Fibroblast of skin of abdomen (primary cell): Measurements from ENCODE around the gene CAT. TPM values are rescaled to one million over a fixed set of nuclear protein-coding genes. Genes with fewer than 3 reads are reported as not detected.

Experiments
- DNase-seq: peaks from one replicate; pipeline ENCODE4 v3.0.0-alpha.2; 2013
- polyA plus RNA-seq, 2 experiments: library from polyadenylated mRNA; unstranded; fragments of 120-200 nt; gene quantifications; one replicate each; pipeline ENCODE4 v1.2.1, GENCODE V29; 2013; ENCODE audit not compliant: insufficient read length in 2 of 2

CAT gene
- polyA plus RNA-seq (2013, experiment 1 of 2; ENCODE audit: insufficient read length), result 36.8 TPM
- polyA plus RNA-seq (2013, experiment 2 of 2; ENCODE audit: insufficient read length), result 37.7 TPM

DNA sequence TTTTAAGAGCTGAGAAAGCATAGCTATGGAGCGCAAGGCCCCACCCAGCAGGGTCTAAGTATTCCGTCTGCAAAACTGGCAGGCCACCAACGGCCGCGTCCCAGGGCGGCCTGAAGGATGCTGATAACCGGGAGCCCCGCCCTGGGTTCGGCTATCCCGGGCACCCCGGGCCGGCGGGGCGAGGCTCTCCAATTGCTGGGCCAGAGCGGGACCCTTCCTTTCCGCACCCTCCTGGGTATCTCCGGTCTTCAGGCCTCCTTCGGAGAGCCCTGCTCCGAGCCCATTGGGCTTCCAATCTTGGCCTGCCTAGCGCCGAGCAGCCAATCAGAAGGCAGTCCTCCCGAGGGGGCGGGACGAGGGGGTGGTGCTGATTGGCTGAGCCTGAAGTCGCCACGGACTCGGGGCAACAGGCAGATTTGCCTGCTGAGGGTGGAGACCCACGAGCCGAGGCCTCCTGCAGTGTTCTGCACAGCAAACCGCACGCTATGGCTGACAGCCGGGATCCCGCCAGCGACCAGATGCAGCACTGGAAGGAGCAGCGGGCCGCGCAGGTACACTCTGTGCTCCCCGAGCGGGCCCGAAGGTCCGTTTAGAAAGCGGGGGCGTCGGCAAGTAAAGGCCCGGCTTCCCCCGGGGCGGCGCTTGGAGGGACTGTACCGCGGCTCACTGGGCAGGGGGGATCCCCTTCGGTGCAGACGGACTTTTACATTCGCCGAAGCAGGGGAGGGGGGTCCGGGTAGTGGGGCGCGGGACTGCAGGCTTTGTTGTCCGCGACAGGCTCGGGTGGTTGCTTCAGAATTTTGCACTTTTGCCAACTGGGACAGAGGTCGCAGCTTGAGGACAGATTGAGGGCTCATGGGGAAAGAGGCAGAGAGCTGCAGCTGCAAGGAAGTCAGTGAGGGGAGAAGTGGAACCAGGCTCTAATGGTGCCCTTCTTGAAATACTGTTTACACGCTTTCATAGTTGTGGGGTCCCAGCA lies at the start of gene CAT:
CAT (plus strand) TSS at position 406 of the 979 bp plus-strand sequence; CDS start at position 486, 80 bp downstream.
- peak; percentile 98 for DNase-seq

DNA sequence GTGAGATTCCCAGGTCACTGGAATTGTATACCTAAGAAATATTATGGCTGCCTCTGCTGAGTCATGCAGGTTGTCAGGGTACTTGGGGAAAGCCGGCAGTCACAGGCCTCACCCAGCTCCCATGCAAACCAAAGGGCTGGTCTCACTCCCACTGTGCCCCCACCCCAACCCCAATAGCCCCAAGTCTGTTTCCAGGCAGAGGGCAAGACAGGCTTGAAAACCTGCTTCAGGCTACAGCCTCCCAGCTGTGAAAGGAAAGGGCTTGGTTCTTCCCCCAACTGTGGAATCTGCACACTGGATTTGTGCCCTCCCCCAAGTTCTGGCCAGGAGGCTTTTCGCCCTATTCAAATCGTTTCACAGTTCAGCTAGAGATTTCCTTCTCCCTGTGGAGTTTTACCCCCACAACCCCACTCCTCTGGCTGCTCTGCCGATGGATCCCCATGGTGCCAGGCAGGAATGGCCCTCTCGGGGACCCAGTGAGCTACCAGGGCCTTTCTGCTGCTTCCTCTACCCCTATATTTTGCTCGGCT lies 43.9 kb upstream of the CAT start:
- no peak for DNase-seq

DNA sequence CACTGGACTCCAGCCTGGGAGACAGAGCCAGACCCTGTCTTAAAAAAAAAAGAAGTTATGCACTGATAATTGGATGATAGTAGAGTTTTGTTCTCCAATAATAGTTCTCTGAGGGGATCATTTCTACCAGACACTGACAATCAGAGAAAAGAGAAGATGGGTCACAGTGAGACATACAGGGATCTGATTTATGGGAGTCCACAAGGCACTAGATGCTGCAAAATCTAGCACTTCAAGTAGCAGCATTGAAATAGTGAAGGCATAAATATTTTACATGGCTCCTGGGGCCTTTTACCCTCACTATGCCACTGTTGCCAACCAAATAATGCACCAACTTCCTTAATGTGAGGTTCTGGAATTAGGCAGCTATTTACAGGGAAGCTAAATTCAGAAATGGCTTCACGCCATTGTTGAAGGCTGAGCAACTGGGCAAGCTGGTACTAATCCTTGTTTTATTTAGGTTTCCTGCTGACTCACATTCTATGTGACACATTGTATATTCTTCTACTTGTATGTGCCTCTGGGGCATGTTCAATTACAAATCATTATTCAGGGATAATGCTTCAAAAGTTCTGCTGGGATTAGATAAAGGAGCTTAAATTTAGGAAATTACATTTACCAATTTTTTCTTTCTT lies 42.7 kb upstream of the CAT start:
- DNase-seq, result peak; percentile 35

DNA sequence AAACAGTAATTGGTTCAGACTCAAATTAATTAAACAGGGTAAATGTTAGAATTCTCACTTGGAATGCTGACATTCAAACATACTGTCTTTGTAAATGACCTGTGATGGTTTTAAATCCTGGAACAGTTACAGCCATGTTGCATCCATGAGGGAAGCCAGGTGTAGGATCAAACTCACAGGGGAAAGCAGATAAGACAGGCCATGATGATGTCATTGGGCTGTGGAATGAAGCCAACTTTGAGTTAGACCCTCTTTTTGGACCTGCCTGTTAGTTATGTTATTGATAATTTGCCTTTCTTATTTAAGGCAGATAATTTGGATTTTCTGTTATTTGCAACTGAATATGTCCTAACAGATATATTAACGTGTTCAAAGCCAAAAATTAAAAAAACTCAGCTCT lies 41.6 kb upstream of the CAT start:
- DNase-seq, result no peak

DNA sequence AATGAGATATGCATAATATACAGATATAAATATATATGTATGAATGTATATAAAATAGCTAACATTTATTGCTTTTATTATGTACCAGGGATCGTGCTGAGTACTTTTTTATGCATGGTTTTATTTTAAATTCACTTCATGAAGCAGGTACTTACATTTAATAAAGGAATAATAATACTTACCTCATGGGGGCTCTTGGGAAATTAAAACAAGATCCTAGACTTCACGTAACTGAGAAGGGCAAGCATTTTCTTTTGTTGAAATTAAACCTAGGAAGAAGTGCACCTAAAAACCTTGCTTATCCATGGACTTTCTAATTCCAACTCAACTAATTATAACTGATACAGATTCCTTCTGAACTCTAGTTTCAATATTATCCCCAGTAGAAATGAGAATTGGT lies 40.9 kb upstream of the CAT start:
- DNase-seq, result no peak

DNA sequence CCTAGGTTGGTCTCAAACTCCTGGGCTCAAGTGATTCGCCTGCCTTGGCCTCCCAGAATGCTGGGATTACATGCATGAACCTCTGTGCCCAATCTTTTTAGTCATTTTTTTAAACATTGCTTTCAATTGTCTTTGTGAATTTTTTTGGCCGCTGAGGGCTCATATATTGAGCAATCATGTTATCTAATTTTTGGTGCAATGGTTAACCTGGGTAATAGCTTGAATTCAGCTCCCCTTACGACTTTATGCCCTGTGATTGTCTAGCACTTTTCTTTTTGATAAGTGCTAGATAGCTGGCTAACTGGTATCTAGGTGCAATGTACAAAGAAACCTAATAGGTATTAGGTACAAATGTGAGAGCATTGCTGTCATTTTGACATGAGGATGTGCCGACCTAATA lies 35.3 kb upstream of the CAT start:
- no peak for DNase-seq

DNA sequence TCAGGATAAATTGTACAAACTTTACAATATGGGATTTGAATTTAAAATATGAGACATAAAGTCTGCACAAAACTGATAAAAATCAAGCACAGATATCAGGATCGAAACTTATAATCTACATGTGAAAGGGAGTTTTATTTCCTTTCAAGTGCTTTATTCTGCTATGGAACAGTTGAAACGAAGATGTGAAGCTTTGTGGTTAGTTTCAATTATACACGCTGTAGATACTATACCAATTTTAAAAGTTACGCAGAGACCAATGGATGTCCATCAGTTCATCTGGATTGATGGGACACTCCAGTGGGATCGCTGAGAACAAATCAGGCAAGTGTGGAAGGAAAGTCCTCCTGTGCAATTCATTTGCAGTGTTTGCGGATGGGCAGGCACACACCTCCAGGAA lies 34.5 kb upstream of the CAT start:
- DNase-seq, result no peak

DNA sequence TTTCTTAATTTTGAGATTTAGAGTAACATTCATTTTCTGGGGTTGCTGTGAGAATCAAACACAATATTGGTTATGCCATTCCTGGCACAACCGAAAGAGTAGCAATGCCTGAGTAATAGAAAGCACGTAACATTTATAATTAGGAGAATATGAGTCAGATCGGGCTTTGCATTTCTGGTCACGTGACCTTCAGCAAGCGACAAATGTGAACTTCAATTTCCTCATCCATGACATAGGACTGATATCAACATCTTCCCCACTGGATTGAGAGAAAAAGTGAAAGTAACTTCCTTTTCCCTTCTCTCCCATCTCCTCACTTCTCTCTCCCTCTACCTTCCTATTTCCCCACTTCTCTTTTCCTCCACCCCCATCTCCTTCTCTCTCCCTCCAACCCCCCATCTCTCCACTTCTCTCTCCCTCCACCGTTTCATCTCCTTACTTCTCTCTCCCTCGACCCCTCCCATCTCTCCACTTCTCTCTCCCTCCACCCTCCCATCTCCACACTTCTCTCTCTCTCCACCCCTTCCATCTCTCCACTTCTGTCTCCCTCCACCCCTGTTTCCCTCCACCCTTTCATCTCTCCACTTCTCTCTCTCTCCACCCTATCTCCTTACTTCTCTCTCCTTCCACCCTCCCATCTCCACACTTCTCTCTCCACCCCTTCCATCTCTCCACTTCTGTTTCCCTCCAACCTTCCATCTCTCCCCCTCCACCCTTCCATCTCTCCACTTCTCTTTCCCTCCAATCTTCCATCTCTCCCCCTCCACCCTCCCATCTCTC lies 33.5 kb upstream of the CAT start:
- peak; percentile 28 for DNase-seq

DNA sequence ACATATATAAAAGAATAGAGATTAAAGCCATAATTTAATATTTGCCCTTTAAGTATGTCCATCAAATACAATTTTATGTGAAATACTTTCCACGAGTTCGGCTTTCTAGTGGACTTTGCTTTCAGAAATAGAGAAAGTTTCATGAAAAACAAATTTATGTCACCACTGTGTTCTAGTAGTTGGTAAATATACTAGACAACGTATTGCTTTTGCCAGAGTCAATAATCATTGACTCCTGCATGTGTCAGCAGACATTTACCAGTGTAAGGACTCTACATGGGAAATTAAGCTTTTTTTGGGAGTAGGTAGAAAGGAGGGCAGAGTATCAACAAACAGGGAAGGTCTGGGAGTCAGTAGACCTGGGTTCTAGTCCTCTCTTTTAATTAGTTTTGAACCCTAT lies 32.3 kb upstream of the CAT start:
- no peak for DNase-seq

DNA sequence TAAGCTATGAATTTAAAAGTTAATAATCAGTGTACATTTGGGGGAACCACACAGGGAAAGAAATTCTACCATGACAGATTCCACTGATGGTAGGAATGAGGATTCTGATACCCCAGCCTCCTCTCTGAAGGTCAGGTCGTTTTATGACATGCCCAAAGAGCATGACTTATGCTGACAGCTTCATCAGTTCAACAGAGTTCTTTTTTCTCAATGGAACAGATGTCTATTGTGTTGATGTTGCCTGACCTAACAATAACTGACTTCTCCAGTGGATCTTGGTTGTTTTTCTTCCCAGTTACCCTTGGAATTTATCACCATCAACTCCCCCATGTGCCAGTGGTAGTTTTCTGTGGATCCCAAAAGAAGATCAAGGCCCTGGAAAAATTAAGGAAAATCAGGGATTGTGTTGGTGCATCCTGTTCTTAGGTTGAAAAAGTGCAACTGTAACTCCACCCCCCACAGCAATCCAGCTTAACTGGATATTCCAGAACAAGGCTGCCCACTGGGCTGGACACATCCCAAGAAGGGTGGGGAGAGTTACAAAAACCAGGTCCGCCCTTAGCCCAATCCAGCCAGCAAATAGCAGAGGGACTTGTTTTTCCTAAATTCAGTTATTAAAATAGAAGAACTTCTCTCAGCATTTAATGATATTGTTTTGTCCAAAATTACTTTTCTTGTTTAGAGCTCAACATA lies 31.5 kb upstream of the CAT start:
- DNase-seq, result no peak

DNA sequence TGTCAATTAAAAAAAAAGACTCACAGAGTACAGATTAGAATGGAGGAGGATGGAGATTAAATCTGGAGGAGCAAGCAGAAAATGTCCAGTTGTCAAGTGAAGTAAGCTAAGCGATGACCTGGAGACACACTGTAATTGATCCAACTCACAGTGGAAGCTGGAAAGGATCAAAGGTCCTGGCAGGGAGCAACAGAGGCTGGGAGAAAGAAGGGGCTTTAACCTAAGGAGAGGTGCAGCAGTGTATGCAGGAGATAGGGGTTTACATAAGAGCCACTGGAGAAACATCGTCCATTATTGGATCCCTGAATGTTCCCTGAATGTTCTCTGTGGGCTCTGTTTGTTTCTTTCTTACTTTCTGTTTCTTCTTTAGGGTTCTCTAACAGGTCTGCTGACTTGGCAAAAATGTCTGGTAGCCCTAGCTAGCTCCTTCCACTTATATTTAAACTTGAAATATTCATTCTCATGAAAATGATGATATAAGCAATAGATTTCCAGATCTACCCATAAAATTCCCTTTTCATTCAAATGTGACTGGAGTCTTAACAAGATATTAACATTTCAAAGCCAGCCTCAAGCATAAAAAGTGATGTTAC lies 30.1 kb upstream of the CAT start:
- no peak for DNase-seq

DNA sequence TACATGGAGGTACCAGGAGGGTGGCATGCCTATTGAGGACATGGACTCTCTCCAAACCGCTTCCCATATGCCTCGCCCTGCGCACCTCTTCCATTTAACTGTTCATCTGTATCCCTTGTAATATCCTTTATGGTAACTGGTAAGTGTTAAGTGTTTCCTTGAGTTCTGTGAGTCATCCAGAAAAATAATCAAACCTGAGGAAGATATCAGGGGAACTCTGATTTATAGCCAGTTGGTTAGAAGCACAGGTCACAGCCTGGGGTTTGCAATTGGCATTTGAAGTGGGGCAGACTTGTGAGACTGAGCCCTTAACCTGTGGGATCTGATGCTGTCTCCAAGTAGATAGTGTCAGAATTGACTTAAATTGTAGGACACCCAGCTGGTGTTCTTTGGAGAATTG lies 27.6 kb upstream of the CAT start:
- no peak for DNase-seq

DNA sequence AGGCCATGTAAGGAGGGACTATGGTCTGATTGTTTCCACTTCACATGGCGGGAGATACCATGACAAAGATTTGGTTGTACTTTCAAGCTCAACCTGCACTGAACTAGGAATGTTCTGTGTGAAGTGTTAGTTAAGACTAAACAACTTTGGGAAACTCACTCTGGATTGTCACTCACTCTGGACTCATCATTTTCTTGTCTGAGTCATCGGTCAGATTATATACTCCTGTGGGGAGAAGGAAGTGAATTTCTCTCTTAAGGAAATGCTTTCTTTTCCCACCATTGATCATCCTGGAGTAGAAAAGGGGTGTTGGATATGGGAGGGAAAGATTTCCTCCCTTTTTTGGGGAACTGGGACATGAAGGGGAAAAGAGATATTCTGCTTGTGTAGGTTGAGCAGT lies 26.9 kb upstream of the CAT start:
- no peak for DNase-seq

DNA sequence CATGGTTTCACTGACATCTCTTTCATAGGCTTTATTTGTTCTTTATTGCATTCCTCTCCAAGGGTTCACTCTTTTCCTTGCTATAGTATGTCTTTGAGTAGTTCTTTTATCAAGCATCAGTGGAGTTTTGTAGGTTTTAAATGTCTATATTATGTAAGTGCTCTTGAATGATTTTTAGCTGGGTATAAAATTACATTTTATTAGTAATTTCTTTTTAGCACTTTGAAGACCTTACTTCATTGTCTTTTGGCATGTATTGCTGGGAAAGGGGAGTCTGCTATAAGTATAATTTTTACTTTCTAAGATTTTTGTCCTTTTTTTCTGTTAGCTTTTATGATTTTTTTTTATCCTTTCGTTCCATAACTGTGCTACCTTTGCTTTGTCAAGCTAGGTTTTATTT lies 25.5 kb upstream of the CAT start:
- no peak for DNase-seq

DNA sequence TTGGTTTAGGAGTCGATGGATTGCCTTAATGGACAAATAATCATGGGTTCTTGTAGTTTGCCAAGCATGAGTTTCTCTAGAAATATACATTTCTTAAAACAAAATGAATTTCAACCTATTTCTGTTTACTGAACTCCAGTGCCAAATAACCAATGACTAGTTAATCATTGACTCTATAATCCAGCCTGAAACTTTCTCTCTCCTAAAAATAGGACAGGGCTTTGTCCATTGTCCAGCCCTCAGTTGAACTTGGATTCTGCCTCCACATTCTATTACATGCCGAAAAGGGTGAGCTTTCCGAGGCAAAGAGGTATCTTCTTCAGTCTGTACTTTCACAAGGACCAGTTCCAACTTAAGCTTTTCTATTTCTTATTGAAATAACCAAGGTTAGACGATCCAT lies 23.2 kb upstream of the CAT start:
- DNase-seq, result no peak

DNA sequence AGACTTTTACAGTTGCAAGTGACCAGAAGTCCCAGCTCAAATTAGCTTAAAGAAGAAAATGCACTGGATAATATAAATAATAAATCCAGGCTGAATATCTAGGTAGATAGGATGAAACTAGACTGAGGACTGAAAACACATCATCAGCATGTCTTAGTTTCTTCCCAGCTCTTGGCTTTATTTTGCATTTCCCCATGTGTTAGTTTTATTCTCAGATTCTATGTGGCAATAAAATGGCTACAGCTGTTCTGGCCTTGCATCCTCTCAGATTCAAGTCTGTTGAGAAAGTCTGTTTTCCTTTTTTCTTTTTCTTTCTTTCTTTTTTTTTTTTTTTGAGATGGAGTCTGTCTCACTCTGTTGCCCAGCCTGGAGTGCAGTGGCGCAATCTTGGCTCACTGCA lies 22.6 kb upstream of the CAT start:
- DNase-seq, result no peak

DNA sequence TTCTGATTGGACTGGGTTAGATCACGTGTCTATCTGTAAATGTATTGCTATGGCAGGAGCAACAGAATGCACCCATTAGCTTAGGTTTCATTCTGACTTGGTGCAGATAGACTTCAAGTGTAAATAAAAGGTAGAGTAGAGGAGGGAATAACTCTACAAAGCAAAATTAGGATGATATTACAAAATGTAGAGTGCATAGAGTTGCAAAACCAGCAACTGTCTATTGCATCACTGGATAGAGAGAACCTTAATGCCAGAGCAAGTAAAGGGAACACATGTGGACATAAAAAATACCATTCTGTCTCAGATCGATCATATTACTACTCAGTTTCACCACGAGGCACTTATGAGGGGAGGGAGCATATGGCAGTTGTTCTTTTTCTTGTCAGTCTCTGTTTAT lies 22.0 kb upstream of the CAT start:
- DNase-seq, result peak; percentile 9

DNA sequence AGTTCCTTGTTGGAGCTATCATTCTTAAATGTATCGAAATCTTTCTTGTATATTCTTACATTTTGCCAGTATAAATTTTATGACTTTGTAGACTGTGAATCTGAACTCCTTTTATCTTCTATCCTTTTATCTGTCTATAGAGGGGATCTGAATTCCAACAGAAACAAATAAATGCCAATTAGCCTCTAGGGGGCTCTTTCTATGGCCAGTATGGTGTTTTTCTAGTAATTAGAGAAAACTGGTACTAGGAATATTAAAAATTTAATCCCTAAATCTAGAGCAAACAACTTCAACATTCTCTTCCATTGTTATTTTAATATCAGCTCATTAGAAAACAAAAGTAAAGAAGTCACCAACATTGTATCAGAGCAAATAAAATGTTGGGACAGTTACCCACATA lies 21.5 kb upstream of the CAT start:
- no peak for DNase-seq

DNA sequence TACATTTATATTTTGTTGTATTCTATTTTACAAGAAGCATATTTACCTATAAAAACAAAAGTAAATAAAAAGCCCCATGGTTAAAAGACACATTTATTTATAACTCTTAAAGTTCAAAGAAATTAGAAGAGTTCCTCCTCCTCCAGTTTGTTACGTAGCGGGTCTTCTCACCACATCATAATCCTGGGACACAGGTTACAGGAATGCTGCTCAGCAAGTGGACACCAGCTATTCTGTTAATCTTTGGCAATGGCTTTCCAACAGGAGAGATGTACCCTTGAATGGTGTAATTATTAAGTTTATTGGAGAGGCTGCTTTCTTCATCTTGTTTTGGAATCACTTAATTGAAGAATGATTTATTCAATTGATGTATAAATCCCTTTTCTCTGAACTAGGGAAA lies 19.6 kb upstream of the CAT start:
- no peak for DNase-seq

DNA sequence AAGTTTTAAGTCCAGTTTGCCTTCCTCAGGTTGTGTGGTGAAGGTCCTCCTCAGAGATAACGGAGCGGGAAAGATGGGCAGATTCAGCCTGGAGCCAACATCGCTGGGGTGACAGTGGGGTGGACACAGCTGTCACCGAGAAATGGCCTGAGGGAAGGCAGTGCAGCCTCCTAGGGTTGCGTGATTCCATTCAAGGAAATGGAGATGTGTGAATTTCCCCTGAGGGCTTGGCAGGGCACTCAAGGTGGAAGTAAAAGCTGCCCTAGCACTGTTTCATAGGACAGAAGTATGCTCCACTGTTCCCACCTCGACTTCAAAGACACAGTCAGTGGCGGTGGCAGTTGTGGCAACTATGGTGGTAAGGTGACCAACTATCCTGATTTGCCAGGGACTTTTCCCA lies 15.4 kb upstream of the CAT start:
- no peak for DNase-seq

DNA sequence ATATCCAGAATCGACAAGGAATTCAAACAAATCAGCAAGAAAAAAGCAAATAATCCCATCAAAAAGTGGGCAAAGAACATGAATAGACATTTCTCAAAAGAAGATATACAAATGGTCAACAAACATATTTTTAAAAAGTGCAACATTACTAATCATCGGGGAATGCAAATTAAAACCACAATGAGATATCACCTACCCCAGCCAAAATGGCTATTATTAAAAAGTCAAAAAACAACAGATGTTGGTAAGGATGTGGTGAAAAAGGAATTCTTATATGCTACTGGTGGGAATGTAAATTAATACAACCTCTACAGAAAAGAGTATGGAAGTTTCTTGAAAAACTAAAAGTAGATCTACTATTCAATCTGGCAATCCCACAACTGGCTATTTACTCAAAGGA lies 13.9 kb upstream of the CAT start:
- peak; percentile 50 for DNase-seq

DNA sequence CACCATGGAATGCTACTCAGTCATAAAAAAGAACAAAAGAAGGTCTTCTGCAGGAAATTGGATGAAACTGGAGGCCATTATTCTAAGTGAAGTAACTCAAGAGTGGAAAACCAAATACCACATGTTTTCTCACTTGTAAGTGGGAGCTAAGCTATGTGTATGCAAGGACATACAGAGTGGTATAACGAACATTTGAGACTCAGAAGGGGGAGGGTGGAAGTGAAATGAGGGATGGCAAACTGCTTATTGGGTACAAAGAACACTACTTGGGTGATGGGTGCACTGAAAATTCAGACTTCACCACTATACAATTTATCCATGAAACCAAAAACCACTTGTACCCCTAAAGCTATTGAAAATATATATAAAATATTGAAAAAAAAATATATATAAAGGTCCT lies 13.4 kb upstream of the CAT start:
- DNase-seq, result no peak
